SU-DHL-6 (cell line): Measurements from ENCODE around the gene AMBP.

Source experiments
- EZH2phosphoT487 ChIP-seq: fragments of 200-600 bp; sonication (generic), shearing (Covaris generic); conservative IDR thresholded peaks from 2 replicates; pipeline ENCODE4 v1.6.1; 2018; ENCODE audit warnings: mild to moderate bottlenecking, antibody characterized with exemption, low read length, moderate library complexity, mixed read lengths
- TF ChIP-seq, protein P1 (sequence below): fragments of 200-600 bp; sonication (generic); IDR thresholded peaks from one replicate; pipeline ENCODE4 v1.5.1; 2017; ENCODE audit warnings: antibody characterized with exemption, mild to moderate bottlenecking, low read length, moderate library complexity; ENCODE audit not compliant: insufficient read depth, poor library complexity, severe bottlenecking

DNA sequence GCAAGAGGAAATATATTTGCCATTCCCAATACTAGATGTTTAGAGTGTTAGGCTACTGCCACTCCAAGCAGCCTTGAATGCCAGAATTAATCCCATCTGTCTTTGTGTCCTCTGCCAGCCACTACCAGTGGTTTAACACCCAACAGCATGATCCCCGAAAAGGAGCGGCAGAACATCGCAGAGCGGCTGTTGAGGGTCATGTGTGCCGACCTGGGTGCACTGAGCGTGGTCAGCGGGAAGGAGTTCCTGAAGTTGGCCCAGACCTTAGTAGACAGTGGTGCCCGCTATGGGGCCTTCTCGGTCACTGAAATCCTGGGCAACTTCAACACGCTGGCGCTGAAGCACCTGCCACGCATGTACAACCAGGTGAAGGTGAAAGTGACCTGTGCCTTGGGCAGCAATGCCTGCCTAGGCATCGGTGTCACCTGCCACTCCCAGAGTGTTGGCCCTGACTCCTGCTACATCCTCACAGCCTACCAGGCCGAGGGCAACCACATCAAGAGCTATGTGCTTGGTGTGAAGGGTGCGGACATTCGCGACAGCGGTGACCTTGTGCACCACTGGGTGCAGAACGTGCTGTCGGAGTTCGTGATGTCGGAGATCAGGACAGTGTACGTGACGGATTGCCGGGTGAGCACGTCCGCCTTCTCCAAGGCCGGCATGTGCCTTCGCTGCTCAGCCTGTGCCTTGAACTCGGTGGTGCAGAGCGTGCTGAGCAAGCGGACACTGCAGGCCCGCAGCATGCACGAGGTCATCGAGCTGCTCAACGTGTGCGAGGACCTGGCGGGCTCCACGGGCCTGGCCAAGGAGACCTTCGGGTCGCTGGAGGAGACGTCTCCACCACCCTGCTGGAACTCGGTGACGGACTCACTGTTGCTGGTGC is 29.3 kb downstream of the AMBP start:
- TF ChIP-seq EZH2phosphoT487 = no peak
- TF ChIP-seq, protein P1, sequence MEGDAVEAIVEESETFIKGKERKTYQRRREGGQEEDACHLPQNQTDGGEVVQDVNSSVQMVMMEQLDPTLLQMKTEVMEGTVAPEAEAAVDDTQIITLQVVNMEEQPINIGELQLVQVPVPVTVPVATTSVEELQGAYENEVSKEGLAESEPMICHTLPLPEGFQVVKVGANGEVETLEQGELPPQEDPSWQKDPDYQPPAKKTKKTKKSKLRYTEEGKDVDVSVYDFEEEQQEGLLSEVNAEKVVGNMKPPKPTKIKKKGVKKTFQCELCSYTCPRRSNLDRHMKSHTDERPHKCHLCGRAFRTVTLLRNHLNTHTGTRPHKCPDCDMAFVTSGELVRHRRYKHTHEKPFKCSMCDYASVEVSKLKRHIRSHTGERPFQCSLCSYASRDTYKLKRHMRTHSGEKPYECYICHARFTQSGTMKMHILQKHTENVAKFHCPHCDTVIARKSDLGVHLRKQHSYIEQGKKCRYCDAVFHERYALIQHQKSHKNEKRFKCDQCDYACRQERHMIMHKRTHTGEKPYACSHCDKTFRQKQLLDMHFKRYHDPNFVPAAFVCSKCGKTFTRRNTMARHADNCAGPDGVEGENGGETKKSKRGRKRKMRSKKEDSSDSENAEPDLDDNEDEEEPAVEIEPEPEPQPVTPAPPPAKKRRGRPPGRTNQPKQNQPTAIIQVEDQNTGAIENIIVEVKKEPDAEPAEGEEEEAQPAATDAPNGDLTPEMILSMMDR = no peak
